Measurements from ENCODE around the gene DDX28. TPM values are rescaled to one million over a fixed set of nuclear protein-coding genes. Genes with fewer than 3 reads are reported as not detected.
"Not testable (repeated sequence)": the region's sequence is repeated elsewhere in the genome, so short reads cannot be mapped to it uniquely, and the experiment has no call there.

DDX28 gene
- polyA plus RNA-seq, 2 of the 4 experiments (the other 2 are of a cell fraction): 14.0 to 14.9 TPM

- TF ChIP-seq REST (IDR thresholded peaks at IDR 0.05) (no peak), CHD4 (IDR thresholded peaks at IDR 0.05; ENCODE audit: borderline replicate concordance) (no peak), FOSL2 (IDR thresholded peaks at IDR 0.05) (no peak), FOSL2 (CRISPR knock-in tag; IDR thresholded peaks at IDR 0.05) (no peak), SREBF2 (IDR thresholded peaks at IDR 0.05) (no peak)
Measured at GRCh38 chr16:68031951-68032350, 8.9 kb upstream of the DDX28 start (continued).

- FAIRE-seq; H3K4me1 ChIP-seq; ATAC-seq; POLR2A ChIA-PET; DNase-seq (ENCODE audit: low read depth in 1 of 2, low spot score in 1 of 2); H3K4me3 ChIP-seq; H3K9me3 ChIP-seq; H3K4me2 ChIP-seq; H3K27ac ChIP-seq: not testable (repeated sequence)
- CTCF ChIA-PET: interaction anchor here (0.7 to 2.8 kb wide), 4 partner anchors 11 to 36 kb away, joined by 3 to 10 read pairs (median 6); no protein-coding TSS in a partner anchor
- 71% methylated on average over 6 of the region's 6 CpGs for WGBS (ENCODE audit: missing lambda C conversion rate)
Measured at GRCh38 chr16:68030108-68030507, 7.1 kb upstream of the DDX28 start.

DNA sequence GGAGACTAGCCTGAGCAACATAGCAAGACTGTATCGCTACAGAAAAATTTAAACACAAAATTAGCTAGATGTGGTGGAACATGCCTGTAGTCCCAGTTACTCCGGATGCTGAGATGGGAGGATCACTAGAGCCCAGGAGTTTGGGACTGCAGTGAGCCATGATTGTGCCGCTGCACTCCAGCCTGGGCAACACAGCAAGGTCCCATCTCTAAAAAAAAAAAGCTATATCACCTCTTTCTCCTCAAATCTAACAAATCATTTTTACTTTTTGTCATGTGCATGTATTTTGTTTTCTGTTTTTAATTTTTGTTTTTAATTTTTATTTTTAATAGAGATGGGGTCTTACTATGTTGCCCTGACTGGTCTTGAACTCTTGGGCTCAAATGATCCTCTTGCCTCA is 6.0 kb upstream of the DDX28 start:
- ATAC-seq (no peak), DNase-seq (ENCODE audit: low read depth in 1 of 2, low spot score in 1 of 2) (no peak), FAIRE-seq (no peak)
- 91% methylated on average over 3 of the region's 3 CpGs for WGBS (ENCODE audit: missing lambda C conversion rate)
- H3K4me3 ChIP-seq: no peak overlapping the region
- no peak overlapping the region for H3K4me2 ChIP-seq
- H3K4me1 ChIP-seq: peaks cover 6% of the 10 kb centered on the region
- no peak overlapping the region for H3K27ac ChIP-seq
- no peaks in the 10 kb centered on the region for H3K9me3 ChIP-seq
- ChIA-PET POLR2A (interaction anchor here (0.9 kb wide), 1 partner anchor 11 kb away, joined by 4 read pairs; no protein-coding TSS in a partner anchor), CTCF (interaction anchor here (1.2 to 3.2 kb wide), 4 partner anchors 10 to 199 kb away, joined by 4 to 18 read pairs (median 7); no protein-coding TSS in a partner anchor)
- no peak for TF ChIP-seq RAD21 (conservative IDR thresholded peaks at IDR 0.05 in 1 of 2, IDR thresholded peaks at IDR 0.05 in 1 of 2)
- no peak for TF ChIP-seq CBX8 (IDR thresholded peaks at IDR 0.05)
- no peak for TF ChIP-seq E2F6 (IDR thresholded peaks at IDR 0.05; ENCODE audit: borderline replicate concordance, low read depth)
- TF ChIP-seq ESRRA (IDR thresholded peaks at IDR 0.05; ENCODE audit: borderline replicate concordance, low read length): no peak
- TF ChIP-seq, protein P1, sequence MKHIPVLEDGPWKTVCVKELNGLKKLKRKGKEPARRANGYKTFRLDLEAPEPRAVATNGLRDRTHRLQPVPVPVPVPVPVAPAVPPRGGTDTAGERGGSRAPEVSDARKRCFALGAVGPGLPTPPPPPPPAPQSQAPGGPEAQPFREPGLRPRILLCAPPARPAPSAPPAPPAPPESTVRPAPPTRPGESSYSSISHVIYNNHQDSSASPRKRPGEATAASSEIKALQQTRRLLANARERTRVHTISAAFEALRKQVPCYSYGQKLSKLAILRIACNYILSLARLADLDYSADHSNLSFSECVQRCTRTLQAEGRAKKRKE (CRISPR knock-in tag; IDR thresholded peaks at IDR 0.05; ENCODE audit: low read depth): no peak
- no peak for TF ChIP-seq FOSL2 (IDR thresholded peaks at IDR 0.05)
- TF ChIP-seq FOSL2 (CRISPR knock-in tag; IDR thresholded peaks at IDR 0.05): no peak
- no peak for TF ChIP-seq NFE2L2 (conservative IDR thresholded peaks at IDR 0.05; ENCODE audit: low read length)
- TF ChIP-seq HOXB5 (CRISPR knock-in tag; IDR thresholded peaks at IDR 0.05): no peak
- TF ChIP-seq, protein P2, sequence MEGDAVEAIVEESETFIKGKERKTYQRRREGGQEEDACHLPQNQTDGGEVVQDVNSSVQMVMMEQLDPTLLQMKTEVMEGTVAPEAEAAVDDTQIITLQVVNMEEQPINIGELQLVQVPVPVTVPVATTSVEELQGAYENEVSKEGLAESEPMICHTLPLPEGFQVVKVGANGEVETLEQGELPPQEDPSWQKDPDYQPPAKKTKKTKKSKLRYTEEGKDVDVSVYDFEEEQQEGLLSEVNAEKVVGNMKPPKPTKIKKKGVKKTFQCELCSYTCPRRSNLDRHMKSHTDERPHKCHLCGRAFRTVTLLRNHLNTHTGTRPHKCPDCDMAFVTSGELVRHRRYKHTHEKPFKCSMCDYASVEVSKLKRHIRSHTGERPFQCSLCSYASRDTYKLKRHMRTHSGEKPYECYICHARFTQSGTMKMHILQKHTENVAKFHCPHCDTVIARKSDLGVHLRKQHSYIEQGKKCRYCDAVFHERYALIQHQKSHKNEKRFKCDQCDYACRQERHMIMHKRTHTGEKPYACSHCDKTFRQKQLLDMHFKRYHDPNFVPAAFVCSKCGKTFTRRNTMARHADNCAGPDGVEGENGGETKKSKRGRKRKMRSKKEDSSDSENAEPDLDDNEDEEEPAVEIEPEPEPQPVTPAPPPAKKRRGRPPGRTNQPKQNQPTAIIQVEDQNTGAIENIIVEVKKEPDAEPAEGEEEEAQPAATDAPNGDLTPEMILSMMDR (IDR thresholded peaks at IDR 0.05): no peak
